CD8-positive, alpha-beta memory T cell (primary cell): ENCODE data around the gene SLC4A11. TPM values are rescaled to one million over a fixed set of nuclear protein-coding genes. Genes with fewer than 3 reads are reported as not detected.
"Not testable (repeated sequence)": the region's sequence is repeated elsewhere in the genome, so short reads cannot be mapped to it uniquely, and the experiment has no call there.

ENCODE experiments used
- CTCF ChIA-PET: fragments of 350-600 bp; sonication (Branson Sonifier 250); formaldehyde crosslinking; loops from one replicate; lab custom pipeline; 2021; ENCODE audit warnings: antibody characterized with exemption; lab: Charles Lee
- POLR2A ChIA-PET: fragments of 350-600 bp; sonication (Branson Sonifier 250); formaldehyde crosslinking; loops from one replicate; lab custom pipeline; 2021; ENCODE audit warnings: antibody characterized with exemption; lab: Charles Lee
- DNase-seq, 5 donors: peaks; one replicate each; pipeline versions ENCODE4 v3.0.0 to v3.0.0-alpha.2; 2020 to 2022; ENCODE audit warnings: mixed read lengths in 1 of 5
- H3K27ac ChIP-seq: one replicate; pipeline ENCODE4 v1.7.0; 2013; ENCODE audit warnings: low read depth, mild to moderate bottlenecking, low read length, moderate library complexity
- H3K27me3 ChIP-seq: 2 replicates; pipeline ENCODE4 v1.7.0; 2013; ENCODE audit warnings: low read length, mild to moderate bottlenecking; ENCODE audit not compliant: insufficient read depth, poor library complexity, severe bottlenecking
- H3K36me3 ChIP-seq: 2 replicates; pipeline ENCODE4 v1.7.0; 2013; ENCODE audit warnings: mild to moderate bottlenecking, low read length, moderate library complexity; ENCODE audit not compliant: insufficient read depth
- H3K4me1 ChIP-seq: 2 replicates; pipeline ENCODE4 v1.7.0; 2013; ENCODE audit warnings: mild to moderate bottlenecking, low read length, moderate library complexity; ENCODE audit not compliant: insufficient read depth
- H3K4me3 ChIP-seq: 2 replicates; pipeline ENCODE4 v1.7.0; 2013; ENCODE audit warnings: mild to moderate bottlenecking, low read length
- H3K9me3 ChIP-seq: 2 replicates; pipeline ENCODE4 v1.7.0; 2013; ENCODE audit warnings: mild to moderate bottlenecking, low read length
- H3K27ac Mint-ChIP-seq, 8 donors: one replicate each; pipeline ENCODE4 v1.8.0; 2020 to 2021; ENCODE audit warnings: mixed read lengths in 8 of 8, mild to moderate bottlenecking in 6 of 8, inconsistent platforms in 3 of 8, moderate library complexity in 3 of 8
- H3K27me3 Mint-ChIP-seq, 2 donors: one replicate each; pipeline ENCODE4 v1.8.0; 2020 to 2021; ENCODE audit warnings: mixed read lengths in 2 of 2, mild to moderate bottlenecking in 1 of 2, moderate library complexity in 1 of 2
- H3K36me3 Mint-ChIP-seq, 3 donors: one replicate each; pipeline ENCODE4 v1.8.0; 2020 to 2021; ENCODE audit warnings: mixed read lengths in 3 of 3, inconsistent platforms in 1 of 3, mild to moderate bottlenecking in 1 of 3
- H3K4me1 Mint-ChIP-seq, 3 donors: one replicate each; pipeline ENCODE4 v1.8.0; 2020 to 2021; ENCODE audit warnings: mixed read lengths in 3 of 3, inconsistent platforms in 1 of 3, mild to moderate bottlenecking in 1 of 3
- H3K4me3 Mint-ChIP-seq, 7 donors: one replicate each; pipeline ENCODE4 v1.8.0; 2020 to 2021; ENCODE audit warnings: mixed read lengths in 7 of 7, mild to moderate bottlenecking in 6 of 7, moderate library complexity in 4 of 7, inconsistent platforms in 2 of 7
- H3K9me3 Mint-ChIP-seq, 5 donors: one replicate each; pipeline ENCODE4 v1.8.0; 2020 to 2022; ENCODE audit warnings: mixed read lengths in 5 of 5, mild to moderate bottlenecking in 3 of 5, moderate library complexity in 2 of 5, inconsistent platforms in 1 of 5
- polyA plus RNA-seq: library from polyadenylated mRNA; unstranded; fragments of 300-500 nt; fragmentation: Illumina TruSeq; gene quantifications from one replicate; pipeline ENCODE4 v1.2.3, GENCODE V29; 2021
- total RNA-seq, 2 experiments: library from RNA; stranded (reverse); gene quantifications; one replicate each; pipeline ENCODE4 v1.2.3, GENCODE V29; 2021

SLC4A11 gene
- total and polyA plus RNA-seq, 3 experiments from 2014 or later: 0.46 to 3.5 (median 3.1) TPM

DNA sequence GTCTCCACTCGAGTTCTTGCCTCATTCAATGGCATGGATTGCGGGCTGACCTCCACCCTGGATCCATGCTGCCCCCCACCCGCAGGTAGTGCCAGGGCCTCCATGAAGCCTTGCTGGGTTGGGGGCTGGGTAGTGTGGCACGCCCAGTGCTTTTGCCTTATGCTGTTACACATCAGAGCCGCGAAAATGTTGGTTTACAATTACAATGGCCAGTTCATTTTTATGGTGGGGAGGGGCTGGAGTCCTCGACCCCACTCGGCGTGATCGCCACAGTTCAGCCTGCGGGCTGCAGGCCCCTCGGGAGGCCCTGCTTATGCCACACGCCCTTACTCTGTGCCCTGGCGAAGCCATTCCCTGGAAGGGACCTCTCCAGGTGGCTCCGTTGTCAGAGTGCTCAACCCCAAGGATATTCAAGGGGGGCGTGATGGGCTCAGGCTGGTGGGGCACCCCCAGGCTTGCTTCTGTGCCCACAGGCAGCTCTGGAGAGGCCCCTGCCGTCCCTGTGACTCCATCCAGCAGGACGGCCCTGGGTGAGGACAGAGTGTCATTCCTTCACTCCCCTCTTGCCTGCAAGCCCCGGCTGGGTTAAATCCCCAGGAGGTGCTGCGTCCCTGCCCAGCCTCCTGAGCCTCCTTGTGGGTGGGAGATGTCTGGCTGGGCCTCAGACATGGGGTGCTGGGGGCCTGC lies 14.9 kb downstream of the SLC4A11 start:
- H3K27me3 Mint-ChIP-seq: no peaks in the 10 kb centered on the region
- H3K36me3 ChIP-seq: peaks cover 8% of the 10 kb centered on the region
- H3K36me3 Mint-ChIP-seq: peaks cover 0 to 46% (median 0%) of the 10 kb centered on the region in 3 donors
- no peak overlapping the region for H3K27ac ChIP-seq
- no peaks in the 10 kb centered on the region for H3K9me3 Mint-ChIP-seq
- no peak overlapping the region for H3K4me3 Mint-ChIP-seq
- H3K9me3 ChIP-seq: no peaks in the 10 kb centered on the region
- H3K4me3 ChIP-seq: no peak overlapping the region
- POLR2A ChIA-PET: no interaction called here
- peaks cover 10% of the 10 kb centered on the region for H3K4me1 ChIP-seq
- CTCF ChIA-PET: interaction anchor here (1.1 kb wide), 1 partner anchor 15 kb away, joined by 5 read pairs; the partner anchor contains the start of gene SLC4A11
- H3K4me1 Mint-ChIP-seq: peaks cover 3 to 9% (median 4%) of the 10 kb centered on the region in 3 donors
- no peak for DNase-seq
- H3K27me3 ChIP-seq: no peaks in the 10 kb centered on the region
- no peak overlapping the region for H3K27ac Mint-ChIP-seq

DNA sequence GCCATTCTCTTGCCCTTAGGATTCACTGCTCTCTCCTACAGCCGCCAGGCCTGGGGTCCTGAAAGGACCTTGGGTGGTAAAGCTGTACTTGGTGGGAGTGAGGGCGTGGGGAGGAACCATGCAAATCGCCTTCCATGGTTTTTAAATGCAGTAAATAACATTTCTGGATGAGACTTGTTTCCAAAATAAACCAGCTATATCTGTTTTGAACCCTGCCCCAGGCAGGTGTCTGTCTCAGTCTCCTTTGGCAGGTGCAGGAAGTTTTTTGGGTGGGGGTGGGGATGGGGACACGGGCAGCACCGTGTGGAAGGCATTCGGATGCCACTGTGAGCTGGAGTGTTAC lies 15.4 kb downstream of the SLC4A11 start:
- ChIA-PET CTCF (interaction anchor here (1.1 to 1.7 kb wide), 2 partner anchors 16 to 91 kb away, joined by 3 to 5 read pairs; partner anchors contain the start of gene SLC4A11), POLR2A (no interaction called here)
- Histone ChIP-seq H3K36me3 (peaks cover 8% of the 10 kb centered on the region), H3K9me3 (no peaks in the 10 kb centered on the region), H3K4me3 (no peak overlapping the region), H3K27me3 (no peaks in the 10 kb centered on the region), H3K27ac (no peak overlapping the region), H3K4me1 (peaks cover 12% of the 10 kb centered on the region)
- no peak for DNase-seq
- Mint-ChIP-seq H3K4me3 (no peak overlapping the region), H3K36me3 (peaks cover 0 to 46% (median 0%) of the 10 kb centered on the region in 3 donors), H3K9me3 (no peaks in the 10 kb centered on the region), H3K27ac (no peak overlapping the region), H3K27me3 (no peaks in the 10 kb centered on the region), H3K4me1 (peaks cover 4 to 10% (median 4%) of the 10 kb centered on the region in 3 donors)

DNA sequence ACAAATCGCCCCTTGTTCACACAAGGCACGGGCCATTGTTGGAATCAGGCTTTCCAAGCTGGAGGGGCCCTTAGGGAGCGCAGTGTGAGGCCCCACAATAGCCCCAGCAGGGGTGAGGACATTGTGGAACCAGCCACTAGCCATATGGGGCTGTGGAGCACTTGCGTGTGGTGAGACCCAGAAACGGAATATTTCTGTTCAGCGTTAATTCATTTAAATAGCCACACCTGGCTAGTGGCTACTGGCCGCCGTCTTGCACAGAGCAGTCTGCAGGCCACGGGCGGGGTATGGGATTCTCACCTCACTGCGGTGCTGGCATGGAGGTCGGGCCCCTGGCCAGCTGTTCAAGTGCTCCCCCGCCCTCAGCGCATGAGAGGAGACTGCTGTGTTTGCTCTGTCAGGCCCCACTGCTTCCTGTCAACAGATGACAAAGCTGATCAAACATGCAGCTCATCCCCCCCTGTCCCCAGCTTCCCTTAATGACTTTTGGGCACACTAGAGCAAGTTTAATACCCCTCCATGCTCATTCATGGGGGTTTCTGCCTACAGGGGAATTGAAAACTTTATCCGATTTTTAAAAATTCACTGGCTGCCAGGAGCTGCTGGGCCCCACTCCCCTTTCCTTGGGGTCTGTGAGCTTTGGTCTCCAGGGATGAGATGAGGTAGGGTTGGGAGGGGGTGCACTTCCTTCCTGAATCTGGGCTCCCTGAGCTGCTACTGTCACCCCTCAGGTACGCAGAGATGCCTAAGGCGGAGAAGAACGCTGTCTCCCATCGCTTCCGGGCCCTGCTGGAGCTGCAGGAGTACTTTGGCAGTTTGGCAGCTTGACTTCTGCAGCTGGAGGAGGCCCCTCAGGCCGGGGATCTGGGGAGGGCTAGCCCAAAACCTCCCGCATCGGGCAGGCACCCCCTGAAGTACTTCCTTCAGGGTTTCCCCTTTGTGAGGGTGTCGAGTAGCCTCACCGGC lies 16.1 kb downstream of the SLC4A11 start:
- no peak overlapping the region for H3K4me3 ChIP-seq
- CTCF ChIA-PET: interaction anchor here (1.1 to 1.7 kb wide), 2 partner anchors 16 to 92 kb away, joined by 3 to 5 read pairs; partner anchors contain the start of gene SLC4A11

DNA sequence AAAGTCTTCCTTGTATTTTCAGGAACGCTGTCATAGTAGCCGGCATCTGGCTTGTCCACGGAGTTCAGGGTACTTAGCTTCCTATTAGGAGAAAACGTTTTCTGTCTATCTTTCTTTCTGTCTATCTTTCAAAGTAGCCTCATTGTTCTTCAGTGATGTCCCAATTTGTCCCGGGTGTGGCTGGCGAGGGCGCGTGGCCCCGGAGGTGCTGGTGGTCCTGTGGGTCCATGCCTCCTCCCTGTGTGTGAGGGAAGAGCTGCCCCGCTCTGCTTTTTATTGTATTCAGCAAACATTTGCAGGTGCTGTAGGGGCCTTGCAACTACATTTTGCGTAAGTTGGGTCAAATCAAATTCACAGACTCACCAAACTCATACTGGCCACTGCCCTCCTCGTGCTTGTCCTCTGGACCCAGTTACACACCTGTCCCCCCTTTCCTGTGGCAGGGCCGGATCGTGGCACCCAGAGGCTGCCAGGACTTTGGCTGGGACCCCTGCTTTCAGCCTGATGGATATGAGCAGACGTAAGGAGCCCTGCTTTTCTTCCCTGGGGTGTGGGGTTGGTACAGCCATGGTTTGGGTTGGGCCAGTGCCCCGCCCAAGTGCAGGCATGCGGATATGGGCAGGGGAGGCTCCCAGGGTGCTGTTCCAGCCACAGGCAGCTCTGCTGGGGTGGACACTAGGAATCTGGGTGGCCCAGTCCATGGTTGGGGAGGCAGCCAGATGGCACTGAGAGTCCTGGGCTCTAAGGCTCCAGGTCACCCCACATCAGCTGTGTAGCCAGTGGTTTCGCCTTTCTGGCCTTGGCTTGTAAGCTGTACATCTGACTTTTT lies 17.4 kb downstream of the SLC4A11 start:
- Mint-ChIP-seq H3K4me3 (no peak overlapping the region), H3K36me3 (peaks cover 0 to 45% (median 0%) of the 10 kb centered on the region in 3 donors), H3K27ac (peak overlapping the region in 2 of 8 donors; percentile 33 to 60), H3K4me1 (peaks cover 4 to 14% (median 5%) of the 10 kb centered on the region in 3 donors), H3K9me3 (no peaks in the 10 kb centered on the region), H3K27me3 (no peaks in the 10 kb centered on the region)
- Histone ChIP-seq H3K27ac (no peak overlapping the region), H3K36me3 (peaks cover 8% of the 10 kb centered on the region), H3K4me3 (no peak overlapping the region), H3K4me1 (peaks cover 17% of the 10 kb centered on the region), H3K27me3 (no peaks in the 10 kb centered on the region), H3K9me3 (no peaks in the 10 kb centered on the region)
- CTCF ChIA-PET: interaction anchor here (1.7 to 2.9 kb wide), 2 partner anchors 93 to 95 kb away, joined by 3 to 12 read pairs; no protein-coding TSS in a partner anchor
- POLR2A ChIA-PET: interaction anchor here (0.6 to 0.7 kb wide), 2 partner anchors 12 to 18 kb away, joined by 4 to 5 read pairs; partner anchors contain the start of gene ITPA
- DNase-seq: no peak

More for the DNA sequence above, 16.1 kb downstream of the SLC4A11 start:
- Mint-ChIP-seq H3K27me3 (no peaks in the 10 kb centered on the region), H3K4me3 (no peak overlapping the region), H3K9me3 (no peaks in the 10 kb centered on the region), H3K27ac (peak overlapping the region in 5 of 8 donors; percentile 19 to 61 (median 23)), H3K36me3 (peaks cover 0 to 46% (median 0%) of the 10 kb centered on the region in 3 donors), H3K4me1 (peaks cover 4 to 14% (median 5%) of the 10 kb centered on the region in 3 donors)
- peaks cover 8% of the 10 kb centered on the region for H3K36me3 ChIP-seq
- H3K9me3 ChIP-seq: no peaks in the 10 kb centered on the region
- peaks cover 17% of the 10 kb centered on the region for H3K4me1 ChIP-seq
- H3K27ac ChIP-seq: no peak overlapping the region
- H3K27me3 ChIP-seq: no peaks in the 10 kb centered on the region
- POLR2A ChIA-PET: no interaction called here
- peak in 1 of 5 donors; percentile 62 for DNase-seq

DNA sequence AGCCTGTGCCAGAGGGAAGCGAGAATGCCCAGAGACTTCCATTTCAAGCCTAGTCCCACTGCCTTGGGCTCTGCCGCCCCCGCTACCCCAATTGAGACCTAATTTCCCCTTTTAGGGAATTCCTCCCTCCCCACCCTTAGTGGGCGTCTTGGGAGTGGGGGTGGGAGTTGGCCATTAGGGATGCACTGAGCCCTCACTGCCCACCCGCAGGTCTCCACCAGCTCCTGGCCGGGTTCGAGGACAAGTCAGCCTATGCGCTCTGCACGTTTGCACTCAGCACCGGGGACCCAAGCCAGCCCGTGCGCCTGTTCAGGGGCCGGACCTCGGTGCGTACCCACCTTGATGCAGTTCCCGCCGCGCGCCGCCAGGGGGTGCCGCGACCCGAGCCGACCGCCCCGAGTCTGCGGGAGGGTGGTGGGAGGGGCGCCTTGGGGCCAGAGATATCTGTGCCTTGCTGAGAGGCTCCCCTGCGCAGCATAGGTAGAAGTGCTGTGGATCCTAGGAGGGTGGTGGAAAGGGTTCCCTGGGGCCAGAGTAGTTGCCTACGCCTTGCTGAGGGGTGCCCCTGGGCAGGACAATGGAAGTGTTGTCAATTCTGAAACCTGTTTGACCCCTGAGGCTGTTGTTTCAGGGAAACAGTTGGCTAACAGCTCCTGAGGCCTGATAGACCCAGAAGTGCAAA lies 20.5 kb downstream of the SLC4A11 start:
- Histone ChIP-seq H3K4me3 (no peak overlapping the region), H3K27me3 (no peaks in the 10 kb centered on the region), H3K9me3 (no peaks in the 10 kb centered on the region), H3K36me3 (peaks cover 8% of the 10 kb centered on the region), H3K4me1 (peaks cover 14% of the 10 kb centered on the region), H3K27ac (no peak overlapping the region)
- Mint-ChIP-seq H3K36me3 (peaks cover 0 to 51% (median 1%) of the 10 kb centered on the region in 3 donors), H3K27me3 (no peaks in the 10 kb centered on the region), H3K4me3 (no peak overlapping the region), H3K4me1 (peaks cover 4 to 12% (median 6%) of the 10 kb centered on the region in 3 donors), H3K27ac (no peak overlapping the region), H3K9me3 (no peaks in the 10 kb centered on the region)
- ChIA-PET POLR2A (no interaction called here), CTCF (interaction anchor here (0.7 to 2.9 kb wide), 18 partner anchors 9 to 149 kb away, joined by 3 to 12 read pairs (median 4); partner anchors contain the start of genes DDRGK1 and SLC4A11)
- peak; percentile 54 to 78 (median 60) for DNase-seq

DNA sequence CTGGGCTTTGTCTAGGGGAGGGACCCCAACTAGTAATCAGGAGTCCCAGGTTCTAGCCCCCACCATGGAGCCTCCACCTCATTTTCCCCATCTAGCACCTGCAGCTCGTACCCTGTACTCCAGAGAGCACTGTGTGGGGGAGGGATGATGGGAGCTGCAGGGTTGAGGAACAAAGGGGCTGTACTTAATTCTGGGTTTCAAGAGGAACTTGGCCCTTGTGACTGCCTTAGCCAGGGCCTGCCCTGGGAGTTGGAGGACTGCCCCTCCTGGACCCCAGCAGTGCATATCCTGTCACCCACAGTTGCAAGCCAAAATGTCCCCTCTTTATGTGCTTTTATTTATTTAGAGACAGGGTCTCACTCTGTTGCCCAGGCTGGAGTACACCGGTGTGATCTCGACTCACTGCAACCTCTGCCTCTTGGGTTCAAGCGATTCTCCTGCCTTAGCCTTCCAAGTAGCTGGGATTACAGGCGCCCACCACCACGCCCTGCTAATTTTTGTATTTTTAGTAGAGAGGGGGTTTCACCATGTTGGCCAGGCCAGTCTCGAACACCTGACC lies 23.6 kb downstream of the SLC4A11 start:
- H3K4me3 ChIP-seq, DNase-seq, H3K9me3 Mint-ChIP-seq, H3K36me3 ChIP-seq, H3K27ac ChIP-seq, H3K27ac Mint-ChIP-seq, H3K27me3 ChIP-seq, H3K27me3 Mint-ChIP-seq, H3K9me3 ChIP-seq, CTCF ChIA-PET: not testable (repeated sequence)
- peaks cover 0 to 36% (median 4%) of the 10 kb centered on the region in 3 donors for H3K36me3 Mint-ChIP-seq
- POLR2A ChIA-PET: interaction anchor here (0.6 kb wide), 1 partner anchor 291 kb away, joined by 6 read pairs; no protein-coding TSS in a partner anchor
- peaks cover 17% of the 10 kb centered on the region for H3K4me1 ChIP-seq
- peaks cover 6 to 19% (median 7%) of the 10 kb centered on the region in 3 donors for H3K4me1 Mint-ChIP-seq
- H3K4me3 Mint-ChIP-seq: peak overlapping the region in 1 of 7 donors; percentile 60
